HepG2 (cell line): Measurements from ENCODE around the gene PRDM12. TPM values are rescaled to one million over a fixed set of nuclear protein-coding genes. Genes with fewer than 3 reads are reported as not detected.

Source experiments
- AHR ChIP-seq: IDR thresholded peaks from 2 replicates; pipeline ENCODE4 v1.6.1; 2018; ENCODE audit warnings: missing genetic modification reagents, missing compliant biosample characterization
- CCDC6 ChIP-seq: sonication (generic); formaldehyde crosslinking; IDR thresholded peaks from 2 replicates; pipeline ENCODE4 v1.8.1; 2022; ENCODE audit warnings: mild to moderate bottlenecking, missing genetic modification reagents, moderate library complexity
- CEBPZ ChIP-seq: IDR thresholded peaks from 2 replicates; pipeline ENCODE4 v1.6.1; 2012; ENCODE audit warnings: low read length, improper control_type of control experiment
- JUND ChIP-seq: sonication (generic); formaldehyde crosslinking; IDR thresholded peaks from 2 replicates; pipeline ENCODE4 v1.8.0; 2022; ENCODE audit warnings: mild to moderate bottlenecking, missing genetic modification reagents
- KAT2B ChIP-seq: fragments of 150-350 bp; IDR thresholded peaks from 2 replicates; pipeline ENCODE4 v1.6.1; 2014; ENCODE audit warnings: low read depth, low read length, borderline replicate concordance
- KLF16 ChIP-seq, 2 experiments: sonication (generic) in 1 of 2; formaldehyde crosslinking in 1 of 2; IDR thresholded peaks; 2 replicates each; pipeline versions ENCODE4 v1.6.1 to v1.8.0; 2016 to 2023; ENCODE audit warnings: missing genetic modification reagents in 2 of 2, missing compliant biosample characterization in 1 of 2
- MBNL3 ChIP-seq: fragments of 250-450 bp; sonication (Bioruptor Pico); conservative IDR thresholded peaks from 2 replicates; pipeline ENCODE4 v1.8.0; 2022; ENCODE audit warnings: mild to moderate bottlenecking, inconsistent platforms
- RBM39 ChIP-seq: fragments of 200-400 bp; formaldehyde crosslinking; IDR thresholded peaks from one replicate; pipeline ENCODE4 v1.6.1; 2018; ENCODE audit warnings: antibody characterized with exemption, mild to moderate bottlenecking, low read depth, low read length; ENCODE audit not compliant: poor library complexity, severe bottlenecking
- SALL1 ChIP-seq: sonication (generic); formaldehyde crosslinking; IDR thresholded peaks from 2 replicates; pipeline ENCODE4 v1.8.0; 2022; ENCODE audit warnings: mild to moderate bottlenecking, missing genetic modification reagents
- SMAD1 ChIP-seq: sonication (generic); formaldehyde crosslinking; IDR thresholded peaks from 2 replicates; pipeline ENCODE4 v1.4.0; 2020; ENCODE audit warnings: missing genetic modification reagents, low read depth, mild to moderate bottlenecking, borderline replicate concordance
- SP140L ChIP-seq: sonication (generic); formaldehyde crosslinking; IDR thresholded peaks from 2 replicates; pipeline ENCODE4 v1.4.0; 2020; ENCODE audit warnings: missing genetic modification reagents, borderline replicate concordance
- ZBTB21 ChIP-seq: sonication (generic); formaldehyde crosslinking; IDR thresholded peaks from 2 replicates; pipeline ENCODE4 v1.4.0; 2020; ENCODE audit warnings: missing genetic modification reagents
- ZFYVE20 ChIP-seq: sonication (generic); formaldehyde crosslinking; IDR thresholded peaks from 2 replicates; pipeline ENCODE4 v1.8.0; 2023; ENCODE audit warnings: low read depth, mild to moderate bottlenecking, moderate library complexity, missing genetic modification reagents, borderline replicate concordance
- ZMAT3 ChIP-seq: sonication (generic); formaldehyde crosslinking; conservative IDR thresholded peaks from 2 replicates; pipeline ENCODE4 v1.7.0; 2021; ENCODE audit warnings: missing genetic modification reagents
- ZNF446 ChIP-seq: sonication (generic); formaldehyde crosslinking; IDR thresholded peaks from 2 replicates; pipeline ENCODE4 v1.5.0; 2020; ENCODE audit warnings: mild to moderate bottlenecking, missing genetic modification reagents
- ZNF510 ChIP-seq: sonication (generic); formaldehyde crosslinking; IDR thresholded peaks from 2 replicates; pipeline ENCODE4 v1.4.0; 2020; ENCODE audit warnings: low read depth, mild to moderate bottlenecking, missing genetic modification reagents
- polyA plus RNA-seq, 8 experiments: library from polyadenylated mRNA; depleted of rRNA in 3 of 8; stranded (reverse) in 7 of 8; unstranded in 1 of 8; fragments of >200 nt; fragmentation: Illumina TruSeq in 4 of 8; extraction: Trizol in 4 of 8; gene quantifications; 2 replicates each; pipeline versions ENCODE4 v1.2.1 to v1.2.3, GENCODE V29; 2011 to 2016; ENCODE audit warnings: low read depth in 4 of 8, missing spikeins in 1 of 8, mixed read lengths in 1 of 8; ENCODE audit not compliant: insufficient read depth in 1 of 8
- total RNA-seq, 5 experiments: library from RNA; depleted of rRNA; stranded (reverse); fragments of >200 nt; fragmentation: Illumina TruSeq; extraction: Trizol; gene quantifications; 2 replicates each; pipeline ENCODE4 v1.2.3, GENCODE V29; 2016; ENCODE audit warnings: low read depth in 1 of 5
- TF ChIP-seq, protein P1 (sequence below): sonication (generic); formaldehyde crosslinking; IDR thresholded peaks from 2 replicates; pipeline ENCODE4 v1.5.0; 2020; ENCODE audit warnings: mild to moderate bottlenecking, missing genetic modification reagents
- TF ChIP-seq, protein P2 (sequence below): sonication (generic); formaldehyde crosslinking; IDR thresholded peaks from 2 replicates; pipeline ENCODE4 v1.5.1; 2020; ENCODE audit warnings: mild to moderate bottlenecking, missing genetic modification reagents, borderline replicate concordance

PRDM12 gene
- total and polyA plus RNA-seq, 2 of the 13 experiments (the other 11 are each of a cell fraction or from before 2014, with no cell fraction given), result 0.04 to 0.07 TPM

DNA sequence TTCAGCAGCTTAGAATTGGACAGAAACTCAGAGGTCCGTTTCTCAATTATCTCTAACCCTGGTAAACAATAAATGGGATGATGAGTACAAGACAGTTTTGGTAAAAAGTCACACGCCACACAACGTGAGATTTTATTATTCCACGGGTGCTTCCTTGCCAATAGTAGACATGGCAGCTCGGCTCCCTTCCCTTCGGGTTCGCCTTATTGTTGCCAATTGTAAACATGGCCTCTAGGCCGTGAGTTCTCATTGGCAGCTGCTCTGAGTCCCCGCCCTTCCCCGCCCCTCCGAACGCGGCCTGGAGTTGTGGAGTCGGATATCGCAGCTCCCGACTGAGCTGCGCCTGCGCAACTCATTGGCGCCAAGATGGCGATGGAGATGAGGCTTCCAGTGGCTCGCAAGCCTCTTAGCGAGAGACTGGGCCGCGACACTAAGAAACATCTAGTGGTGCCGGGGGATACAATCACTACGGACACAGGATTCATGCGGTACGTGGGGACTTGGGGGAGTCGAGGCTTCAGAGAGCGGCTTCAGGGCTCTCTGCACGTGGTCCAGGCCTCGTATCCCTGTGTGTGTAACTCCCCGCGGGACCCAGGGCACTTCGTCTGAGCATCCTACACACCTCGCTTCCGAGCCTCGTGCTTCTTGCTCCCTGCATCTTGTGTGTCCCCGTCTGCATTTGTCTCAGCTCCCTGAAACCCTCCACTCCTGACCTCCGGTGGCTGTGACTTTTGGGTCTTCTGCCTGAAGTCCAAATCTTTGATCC, 29.2 kb downstream of the PRDM12 start, which contains the start of gene EXOSC2 (continued):
- TF ChIP-seq, protein P1, sequence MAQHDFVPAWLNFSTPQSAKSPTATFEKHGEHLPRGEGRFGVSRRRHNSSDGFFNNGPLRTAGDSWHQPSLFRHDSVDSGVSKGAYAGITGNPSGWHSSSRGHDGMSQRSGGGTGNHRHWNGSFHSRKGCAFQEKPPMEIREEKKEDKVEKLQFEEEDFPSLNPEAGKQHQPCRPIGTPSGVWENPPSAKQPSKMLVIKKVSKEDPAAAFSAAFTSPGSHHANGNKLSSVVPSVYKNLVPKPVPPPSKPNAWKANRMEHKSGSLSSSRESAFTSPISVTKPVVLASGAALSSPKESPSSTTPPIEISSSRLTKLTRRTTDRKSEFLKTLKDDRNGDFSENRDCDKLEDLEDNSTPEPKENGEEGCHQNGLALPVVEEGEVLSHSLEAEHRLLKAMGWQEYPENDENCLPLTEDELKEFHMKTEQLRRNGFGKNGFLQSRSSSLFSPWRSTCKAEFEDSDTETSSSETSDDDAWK, result no peak
- TF ChIP-seq CCDC6 (CRISPR knock-in tag) (peak; percentile 43; the same call in 1 of the 2 replicates), JUND (CRISPR knock-in tag) (no peak), SALL1 (CRISPR knock-in tag) (peak; percentile 81), RBM39 (no peak), AHR (CRISPR knock-in tag) (no peak), ZNF510 (CRISPR knock-in tag) (0 out of 2 replicates have a peak, but pooled peaks have one; percentile 34), KAT2B (no peak), MBNL3 (CRISPR knock-in tag) (no peak), SMAD1 (CRISPR knock-in tag) (no peak), ZBTB21 (CRISPR knock-in tag) (no peak), ZMAT3 (CRISPR knock-in tag) (peak; percentile 55), ZNF446 (peak; percentile 90), CEBPZ (no peak), KLF16 (CRISPR knock-in tag; IDR thresholded peaks at IDR 0.05) (peak in 1 of 2 experiments; percentile 57; a peak in 1 of 4 replicates), ZFYVE20 (CRISPR knock-in tag) (no peak), SP140L (CRISPR knock-in tag) (no peak)
- TF ChIP-seq, protein P2, sequence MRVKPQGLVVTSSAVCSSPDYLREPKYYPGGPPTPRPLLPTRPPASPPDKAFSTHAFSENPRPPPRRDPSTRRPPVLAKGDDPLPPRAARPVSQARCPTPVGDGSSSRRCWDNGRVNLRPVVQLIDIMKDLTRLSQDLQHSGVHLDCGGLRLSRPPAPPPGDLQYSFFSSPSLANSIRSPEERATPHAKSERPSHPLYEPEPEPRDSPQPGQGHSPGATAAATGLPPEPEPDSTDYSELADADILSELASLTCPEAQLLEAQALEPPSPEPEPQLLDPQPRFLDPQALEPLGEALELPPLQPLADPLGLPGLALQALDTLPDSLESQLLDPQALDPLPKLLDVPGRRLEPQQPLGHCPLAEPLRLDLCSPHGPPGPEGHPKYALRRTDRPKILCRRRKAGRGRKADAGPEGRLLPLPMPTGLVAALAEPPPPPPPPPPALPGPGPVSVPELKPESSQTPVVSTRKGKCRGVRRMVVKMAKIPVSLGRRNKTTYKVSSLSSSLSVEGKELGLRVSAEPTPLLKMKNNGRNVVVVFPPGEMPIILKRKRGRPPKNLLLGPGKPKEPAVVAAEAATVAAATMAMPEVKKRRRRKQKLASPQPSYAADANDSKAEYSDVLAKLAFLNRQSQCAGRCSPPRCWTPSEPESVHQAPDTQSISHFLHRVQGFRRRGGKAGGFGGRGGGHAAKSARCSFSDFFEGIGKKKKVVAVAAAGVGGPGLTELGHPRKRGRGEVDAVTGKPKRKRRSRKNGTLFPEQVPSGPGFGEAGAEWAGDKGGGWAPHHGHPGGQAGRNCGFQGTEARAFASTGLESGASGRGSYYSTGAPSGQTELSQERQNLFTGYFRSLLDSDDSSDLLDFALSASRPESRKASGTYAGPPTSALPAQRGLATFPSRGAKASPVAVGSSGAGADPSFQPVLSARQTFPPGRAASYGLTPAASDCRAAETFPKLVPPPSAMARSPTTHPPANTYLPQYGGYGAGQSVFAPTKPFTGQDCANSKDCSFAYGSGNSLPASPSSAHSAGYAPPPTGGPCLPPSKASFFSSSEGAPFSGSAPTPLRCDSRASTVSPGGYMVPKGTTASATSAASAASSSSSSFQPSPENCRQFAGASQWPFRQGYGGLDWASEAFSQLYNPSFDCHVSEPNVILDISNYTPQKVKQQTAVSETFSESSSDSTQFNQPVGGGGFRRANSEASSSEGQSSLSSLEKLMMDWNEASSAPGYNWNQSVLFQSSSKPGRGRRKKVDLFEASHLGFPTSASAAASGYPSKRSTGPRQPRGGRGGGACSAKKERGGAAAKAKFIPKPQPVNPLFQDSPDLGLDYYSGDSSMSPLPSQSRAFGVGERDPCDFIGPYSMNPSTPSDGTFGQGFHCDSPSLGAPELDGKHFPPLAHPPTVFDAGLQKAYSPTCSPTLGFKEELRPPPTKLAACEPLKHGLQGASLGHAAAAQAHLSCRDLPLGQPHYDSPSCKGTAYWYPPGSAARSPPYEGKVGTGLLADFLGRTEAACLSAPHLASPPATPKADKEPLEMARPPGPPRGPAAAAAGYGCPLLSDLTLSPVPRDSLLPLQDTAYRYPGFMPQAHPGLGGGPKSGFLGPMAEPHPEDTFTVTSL, result no peak
